ENCODE results near the gene GPC6. TPM values are rescaled to one million over a fixed set of nuclear protein-coding genes. Genes with fewer than 3 reads are reported as not detected.

GPC6 gene
- total RNA-seq, 1 experiment from 2014 or later = not detected

- CTCF ChIA-PET = no interaction called here
- H3K4me1 Mint-ChIP-seq (ENCODE audit: low read depth, unreplicated experiment) = no peaks in the 10 kb centered on the region
Observed at GRCh38 chr13:93220073-93220472, 6.5 kb upstream of the GPC6 start.

GRCh38 chr13:93222976-93223375 is 3.6 kb upstream of the GPC6 start:
- DNase-seq = no peak
- Mint-ChIP-seq H3K4me3 (ENCODE audit: low read depth, unreplicated experiment) (no peak overlapping the region), H3K4me1 (ENCODE audit: low read depth, unreplicated experiment) (no peaks in the 10 kb centered on the region), H3K27me3 (ENCODE audit: unreplicated experiment) (no peaks in the 10 kb centered on the region), H3K9me3 (ENCODE audit: low read depth, unreplicated experiment) (peaks cover 6% of the 10 kb centered on the region), H3K27ac (ENCODE audit: unreplicated experiment) (no peak overlapping the region), H3K36me3 (ENCODE audit: insufficient read depth, unreplicated experiment) (no peaks in the 10 kb centered on the region)
- no TSS peak for BruUV-seq (replicated peaks)
- intact Hi-C loops (cut with micrococcal nuclease; ENCODE audit: unreplicated experiment) = no loop called here
- TF ChIP-seq, protein P1, sequence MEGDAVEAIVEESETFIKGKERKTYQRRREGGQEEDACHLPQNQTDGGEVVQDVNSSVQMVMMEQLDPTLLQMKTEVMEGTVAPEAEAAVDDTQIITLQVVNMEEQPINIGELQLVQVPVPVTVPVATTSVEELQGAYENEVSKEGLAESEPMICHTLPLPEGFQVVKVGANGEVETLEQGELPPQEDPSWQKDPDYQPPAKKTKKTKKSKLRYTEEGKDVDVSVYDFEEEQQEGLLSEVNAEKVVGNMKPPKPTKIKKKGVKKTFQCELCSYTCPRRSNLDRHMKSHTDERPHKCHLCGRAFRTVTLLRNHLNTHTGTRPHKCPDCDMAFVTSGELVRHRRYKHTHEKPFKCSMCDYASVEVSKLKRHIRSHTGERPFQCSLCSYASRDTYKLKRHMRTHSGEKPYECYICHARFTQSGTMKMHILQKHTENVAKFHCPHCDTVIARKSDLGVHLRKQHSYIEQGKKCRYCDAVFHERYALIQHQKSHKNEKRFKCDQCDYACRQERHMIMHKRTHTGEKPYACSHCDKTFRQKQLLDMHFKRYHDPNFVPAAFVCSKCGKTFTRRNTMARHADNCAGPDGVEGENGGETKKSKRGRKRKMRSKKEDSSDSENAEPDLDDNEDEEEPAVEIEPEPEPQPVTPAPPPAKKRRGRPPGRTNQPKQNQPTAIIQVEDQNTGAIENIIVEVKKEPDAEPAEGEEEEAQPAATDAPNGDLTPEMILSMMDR (IDR thresholded peaks at IDR 0.05; ENCODE audit: unreplicated experiment) = no peak
- CTCF ChIA-PET = no interaction called here

More at GRCh38 chr13:93220073-93220472, 6.5 kb upstream of the GPC6 start:
- H3K27ac Mint-ChIP-seq (ENCODE audit: unreplicated experiment) = no peak overlapping the region
- peaks cover 6% of the 10 kb centered on the region for H3K9me3 Mint-ChIP-seq (ENCODE audit: low read depth, unreplicated experiment)
- no peak overlapping the region for H3K4me3 Mint-ChIP-seq (ENCODE audit: low read depth, unreplicated experiment)
- DNase-seq = no peak
- no TSS peak for BruUV-seq (replicated peaks)
- TF ChIP-seq, protein P1 (IDR thresholded peaks at IDR 0.05; ENCODE audit: unreplicated experiment) = no peak
- H3K36me3 Mint-ChIP-seq (ENCODE audit: insufficient read depth, unreplicated experiment) = no peaks in the 10 kb centered on the region
- no peaks in the 10 kb centered on the region for H3K27me3 Mint-ChIP-seq (ENCODE audit: unreplicated experiment)
- intact Hi-C loops (cut with micrococcal nuclease; ENCODE audit: unreplicated experiment) = no loop called here

DNA sequence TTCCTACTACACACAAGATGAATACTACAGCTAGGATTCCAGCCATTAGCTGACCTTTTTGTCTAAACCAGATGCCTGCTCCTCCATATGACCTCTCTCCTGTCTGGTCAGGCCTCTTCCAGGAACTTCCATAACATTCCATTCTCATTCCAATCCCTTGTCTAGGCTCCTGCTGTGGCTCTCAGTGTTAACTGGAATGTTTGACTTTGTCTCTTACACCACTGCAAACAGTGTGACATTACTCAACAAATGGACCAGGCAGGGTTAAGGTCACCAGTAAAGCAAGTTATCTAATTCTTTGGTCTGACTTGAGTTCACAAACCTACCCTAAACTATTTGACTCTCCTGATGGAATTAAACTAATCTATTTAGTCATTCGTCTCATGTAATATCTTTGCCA is 2.1 kb upstream of the GPC6 start:
- CTCF ChIA-PET = no interaction called here
- no TSS peak for BruUV-seq (replicated peaks)
- Mint-ChIP-seq H3K4me1 (ENCODE audit: low read depth, unreplicated experiment) (no peaks in the 10 kb centered on the region), H3K9me3 (ENCODE audit: low read depth, unreplicated experiment) (peaks cover 6% of the 10 kb centered on the region), H3K27me3 (ENCODE audit: unreplicated experiment) (no peaks in the 10 kb centered on the region), H3K4me3 (ENCODE audit: low read depth, unreplicated experiment) (no peak overlapping the region), H3K36me3 (ENCODE audit: insufficient read depth, unreplicated experiment) (no peaks in the 10 kb centered on the region), H3K27ac (ENCODE audit: unreplicated experiment) (no peak overlapping the region)
- TF ChIP-seq, protein P1 (IDR thresholded peaks at IDR 0.05; ENCODE audit: unreplicated experiment) = no peak
- no peak for DNase-seq
- intact Hi-C loops (cut with micrococcal nuclease; ENCODE audit: unreplicated experiment) = no loop called here

- intact Hi-C loops (cut with micrococcal nuclease; ENCODE audit: unreplicated experiment) = no loop called here
- H3K4me1 Mint-ChIP-seq (ENCODE audit: low read depth, unreplicated experiment) = no peaks in the 10 kb centered on the region
- DNase-seq = no peak
- CTCF ChIA-PET = no interaction called here
- H3K4me3 Mint-ChIP-seq (ENCODE audit: low read depth, unreplicated experiment) = no peak overlapping the region
- no peaks in the 10 kb centered on the region for H3K36me3 Mint-ChIP-seq (ENCODE audit: insufficient read depth, unreplicated experiment)
- peaks cover 6% of the 10 kb centered on the region for H3K9me3 Mint-ChIP-seq (ENCODE audit: low read depth, unreplicated experiment)
- TF ChIP-seq, protein P1 (IDR thresholded peaks at IDR 0.05; ENCODE audit: unreplicated experiment) = no peak
- H3K27ac Mint-ChIP-seq (ENCODE audit: unreplicated experiment) = no peak overlapping the region
- BruUV-seq (replicated peaks) = no TSS peak
- no peaks in the 10 kb centered on the region for H3K27me3 Mint-ChIP-seq (ENCODE audit: unreplicated experiment)
Observed at GRCh38 chr13:93225610-93226009, 997 bp upstream of the GPC6 start.

All from Calu3 (cell line).